Sciatic nerve (tissue), 2 donors: ENCODE measurements around the gene FAM47B. TPM values are rescaled to one million over a fixed set of nuclear protein-coding genes. Genes with fewer than 3 reads are reported as not detected.

Experiments
- ATAC-seq: fragments of 200-7000 bp; cut with Tn5 transposase; one replicate; pipeline ENCODE4 v1.9.1; 2020; ENCODE audit warnings: mild to moderate bottlenecking, moderate library complexity
- DNase-seq: peaks from one replicate; pipeline ENCODE4 v3.0.0-alpha.2; 2020; ENCODE audit warnings: low spot score
- intact Hi-C: fragments of 100-400 bp; cut with DNase I; formaldehyde crosslinking; loops from one replicate; pipeline ENCODE4 v1.14.2; 2022
- total RNA-seq: library from RNA; stranded (reverse); fragmentation: NEBNext Ultra II Directional; extraction: Animal tissue kit (Norgen Biotek cat#: 25700); gene quantifications from one replicate; pipeline ENCODE4 v1.2.1, GENCODE V29; 2021
- donor health status: DM: no; HTN: no; CAD: no.
- donor health status: DM: no; HTN: no; CAD: no.

The FAM47B gene
- total RNA-seq = not detected

DNA sequence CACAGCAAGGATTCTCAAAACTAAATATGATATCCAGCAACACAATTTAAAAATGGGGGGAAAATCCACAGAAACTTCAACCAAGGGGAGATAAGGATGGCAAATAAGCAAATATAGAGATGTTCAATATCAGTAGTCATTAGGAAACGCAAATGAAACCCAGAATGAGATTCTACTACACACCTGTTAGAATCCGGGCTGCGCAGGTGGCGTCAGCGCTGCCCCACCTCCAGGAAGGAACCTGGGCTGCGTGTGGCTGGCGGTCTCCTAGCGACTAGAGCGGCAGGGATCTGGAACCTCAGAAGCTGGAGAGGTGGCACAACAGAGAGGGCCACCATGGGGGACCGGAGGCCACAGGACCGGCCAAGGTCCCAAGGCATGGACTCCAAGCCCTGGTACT is at the start of gene FAM47B:
Gene FAM47B, plus strand, starts transcription at position 301 of the 400 bp plus-strand sequence. Its CDS starts 36 bp downstream, at position 337.
- intact Hi-C loops = no loop called here
- DNase-seq = no peak
- no peak for ATAC-seq

DNA sequence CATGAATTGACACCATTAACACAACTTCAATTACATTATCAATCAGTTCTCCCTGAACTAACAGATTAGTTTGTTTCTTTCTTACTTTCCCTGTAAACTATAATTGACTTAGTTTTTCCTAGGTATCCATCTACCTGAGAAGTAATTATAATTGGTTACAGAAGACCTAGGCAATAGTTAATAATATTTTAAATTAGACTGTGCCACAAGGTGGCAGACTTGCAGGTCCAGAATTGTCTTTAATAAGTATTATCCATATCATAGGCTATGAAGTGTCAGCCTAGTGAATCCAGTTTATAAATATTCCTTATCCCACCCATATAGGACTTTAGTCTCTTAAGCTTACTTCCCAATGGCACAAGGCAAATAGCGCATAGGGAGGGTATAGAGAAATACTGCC is 48.9 kb upstream of the FAM47B start:
- no peak for DNase-seq
- no peak for ATAC-seq
- intact Hi-C loops = no loop called here

DNA sequence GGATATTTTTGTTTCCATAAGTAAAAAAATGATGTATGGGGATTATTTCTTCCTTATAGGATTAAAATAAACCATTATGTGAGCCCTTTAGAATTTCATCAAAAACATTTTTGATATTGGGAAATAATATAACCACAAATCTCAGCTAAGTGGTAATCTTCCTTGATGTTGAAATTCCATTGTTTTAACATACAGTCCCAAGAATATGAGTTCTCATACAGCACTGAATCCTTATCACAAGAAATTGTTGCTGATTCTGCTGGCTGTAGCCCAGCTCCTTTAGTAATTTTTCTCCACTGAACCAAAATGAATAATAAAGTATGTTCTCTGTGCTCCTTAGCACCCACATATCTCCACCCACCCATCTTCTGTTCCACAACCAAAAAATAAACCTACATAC is 41.9 kb upstream of the FAM47B start:
- intact Hi-C loops = no loop called here
- DNase-seq = no peak
- no peak for ATAC-seq

DNA sequence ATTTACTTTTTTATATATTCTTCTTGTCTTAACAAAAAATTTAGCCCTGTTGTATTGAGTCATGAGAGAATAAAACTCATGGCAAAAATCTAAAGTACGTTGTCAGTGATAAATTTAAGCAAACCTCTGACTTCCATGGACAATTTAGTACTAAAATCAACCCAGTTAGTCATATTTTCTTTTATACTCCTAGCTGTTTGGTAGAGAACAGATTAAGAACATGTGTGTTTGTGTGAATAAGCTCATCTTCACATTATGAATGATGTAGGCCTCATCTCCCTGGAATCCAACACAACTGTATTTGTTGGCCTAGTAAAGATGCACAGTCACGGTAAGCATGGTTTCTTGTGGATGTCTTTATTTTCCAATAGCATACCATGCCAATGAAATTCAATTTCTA is 40.8 kb upstream of the FAM47B start:
- DNase-seq (no peak), ATAC-seq (no peak)
- intact Hi-C loops = no loop called here

DNA sequence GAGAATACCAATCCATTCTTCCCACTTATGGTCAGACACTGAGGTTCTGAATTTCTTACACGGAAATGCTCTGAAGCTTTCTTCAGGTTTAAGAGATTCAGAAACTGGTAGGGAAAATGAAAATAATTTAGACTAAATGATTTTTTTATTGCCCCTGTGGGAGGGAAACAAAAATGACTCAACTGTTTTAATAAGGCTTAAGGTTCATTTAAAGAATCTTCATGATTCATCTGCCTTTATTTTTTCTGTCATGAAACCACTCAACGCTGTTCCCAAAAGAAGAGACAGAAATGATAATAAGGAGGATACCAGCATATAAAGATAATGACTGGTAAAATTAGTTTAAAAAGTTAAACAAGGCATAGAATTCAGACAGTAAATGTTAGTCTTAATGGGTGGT is 39.3 kb upstream of the FAM47B start:
- no peak for DNase-seq
- no peak for ATAC-seq
- intact Hi-C loops = no loop called here

DNA sequence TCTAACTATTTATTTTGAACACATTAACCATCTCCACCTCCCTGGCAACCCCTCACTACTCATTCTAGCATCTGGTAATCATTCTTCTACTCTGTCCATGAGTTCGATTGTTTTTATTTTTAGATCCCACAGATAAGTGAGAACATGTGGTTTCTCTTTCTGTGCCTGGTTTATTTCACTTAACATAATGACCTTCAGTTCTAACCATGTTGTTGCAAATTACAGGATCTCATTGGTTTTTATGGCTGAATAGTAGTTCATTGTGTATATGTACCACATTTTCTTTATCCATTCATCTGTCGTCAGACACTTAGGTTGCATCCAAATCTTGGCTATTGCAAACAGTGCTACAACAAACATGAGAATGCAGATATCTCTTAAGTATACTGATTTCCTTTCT is 33.4 kb upstream of the FAM47B start:
- intact Hi-C loops = no loop called here
- DNase-seq (no peak), ATAC-seq (no peak)

DNA sequence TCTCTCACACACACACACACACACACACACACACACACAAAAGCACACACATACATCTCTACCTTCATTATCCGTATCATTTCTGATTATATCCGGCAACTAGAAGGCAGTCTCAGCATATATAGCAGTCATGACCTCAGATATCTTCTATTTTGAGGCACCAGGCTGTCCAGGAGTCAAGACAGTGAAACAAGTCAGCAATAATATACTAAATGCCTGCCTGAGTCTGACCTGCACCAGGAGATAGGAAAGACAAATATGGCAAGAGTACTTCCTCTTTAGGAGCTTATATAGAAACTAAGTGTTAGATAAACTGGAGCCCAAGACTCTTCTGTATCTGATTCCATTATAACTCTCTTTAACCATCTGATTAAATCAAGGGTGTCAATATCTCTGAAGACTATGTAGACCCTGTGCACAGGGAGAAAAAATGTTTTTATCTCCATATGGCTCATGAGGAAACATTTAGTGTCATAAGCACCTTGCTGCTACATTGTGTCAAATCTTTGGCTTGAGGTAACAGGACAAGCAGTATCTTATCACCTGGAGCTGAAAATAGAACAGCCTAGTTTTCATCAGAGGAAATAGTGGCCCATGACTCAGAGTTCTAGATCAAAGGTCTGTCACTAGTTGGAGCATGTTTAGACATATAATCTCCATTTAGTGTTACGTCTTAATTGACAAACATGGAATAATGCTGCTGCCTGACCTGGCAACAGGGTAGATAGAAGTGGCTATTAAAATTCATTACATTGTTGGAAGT is 27.0 kb upstream of the FAM47B start:
- DNase-seq = no peak
- ATAC-seq = no peak
- intact Hi-C loops = no loop called here

DNA sequence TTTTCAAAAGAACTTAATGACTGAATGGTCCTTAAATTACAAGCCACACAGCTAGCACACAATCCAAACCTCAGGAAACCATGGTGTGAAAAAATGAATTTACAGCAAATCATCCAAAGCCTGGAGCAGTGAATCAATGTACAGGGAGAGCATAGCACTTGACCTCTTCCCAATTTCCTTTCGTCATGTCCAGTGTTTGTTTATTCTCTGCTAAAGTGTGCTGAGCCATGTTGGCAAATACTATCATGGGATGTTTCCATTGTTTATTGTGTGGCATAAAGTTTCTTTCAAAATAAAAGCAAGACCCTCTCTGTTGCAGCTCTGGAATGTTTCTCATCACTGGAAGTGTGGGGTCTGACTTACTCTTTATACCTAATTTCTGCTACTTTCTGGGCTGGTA is 25.4 kb upstream of the FAM47B start:
- intact Hi-C loops = no loop called here
- no peak for ATAC-seq
- DNase-seq = no peak

DNA sequence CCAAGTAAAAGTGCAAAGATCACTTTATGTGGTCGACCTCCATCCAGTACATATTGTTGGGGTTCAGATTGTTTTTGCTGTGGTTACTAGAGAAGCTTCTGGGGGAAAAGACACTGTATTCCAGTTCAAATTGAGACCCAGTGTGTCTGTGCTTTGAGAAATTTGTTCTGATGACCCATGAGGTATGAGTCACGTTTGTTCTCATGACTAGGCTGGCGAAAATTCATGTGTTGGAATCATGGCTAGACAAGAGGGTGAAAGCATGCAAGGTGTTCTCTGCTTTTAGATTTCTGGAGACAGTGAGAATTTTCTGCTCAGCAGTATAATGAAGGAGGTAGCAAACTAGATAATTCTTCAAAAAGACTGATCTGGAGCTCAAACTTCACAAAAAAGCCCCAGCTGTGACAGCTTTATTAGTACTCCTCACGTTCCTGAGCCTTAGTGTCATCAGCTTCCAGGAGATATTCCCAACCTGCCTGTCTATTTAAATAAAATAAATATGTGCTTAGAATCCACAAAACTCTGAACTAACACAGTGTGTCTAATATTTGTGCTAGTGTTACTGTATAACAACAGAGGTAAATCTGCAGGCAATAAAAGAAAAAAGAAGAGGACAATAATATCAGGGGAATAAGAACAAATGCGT is 24.4 kb upstream of the FAM47B start:
- ATAC-seq = no peak
- no peak for DNase-seq
- intact Hi-C loops = no loop called here

DNA sequence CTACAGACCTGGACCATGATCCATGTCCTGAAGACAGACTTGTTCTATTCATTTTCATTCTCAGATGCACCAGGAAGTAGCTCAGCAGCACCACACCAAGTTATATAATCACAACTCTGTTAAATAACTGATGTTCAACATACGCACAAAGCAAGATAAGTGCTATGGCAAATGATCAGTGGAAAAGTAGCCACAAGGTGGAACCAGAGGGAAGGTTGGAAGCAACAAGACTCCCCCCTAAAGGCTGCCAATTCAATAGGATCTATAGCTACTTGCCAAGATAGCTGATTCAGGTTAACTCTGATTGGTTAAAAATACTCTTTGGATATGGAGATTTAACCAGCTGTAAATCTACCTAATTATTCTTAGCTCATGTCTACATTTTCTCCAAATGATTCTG is 23.7 kb upstream of the FAM47B start:
- ATAC-seq (no peak), DNase-seq (no peak)
- intact Hi-C loops = no loop called here

DNA sequence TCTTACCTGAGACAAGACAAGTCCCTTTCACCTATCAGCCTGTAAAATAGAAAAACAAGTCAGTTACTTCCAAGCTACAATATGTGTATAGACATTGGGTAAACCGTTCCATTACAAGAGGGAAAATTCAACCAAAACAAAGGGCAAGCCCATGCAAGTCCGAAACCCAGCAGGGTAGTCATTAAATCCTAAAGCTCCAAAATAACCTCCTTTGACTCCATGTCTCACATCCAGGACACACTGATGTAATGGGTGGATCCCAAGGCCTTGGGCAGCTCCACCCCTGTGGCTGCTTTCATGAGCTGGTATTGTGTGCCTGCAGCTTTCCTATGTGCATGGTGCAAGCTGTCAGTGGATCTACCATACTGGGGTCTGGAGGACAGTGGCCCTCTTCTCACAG is 14.7 kb upstream of the FAM47B start:
- no peak for ATAC-seq
- no peak for DNase-seq
- intact Hi-C loops = no loop called here

DNA sequence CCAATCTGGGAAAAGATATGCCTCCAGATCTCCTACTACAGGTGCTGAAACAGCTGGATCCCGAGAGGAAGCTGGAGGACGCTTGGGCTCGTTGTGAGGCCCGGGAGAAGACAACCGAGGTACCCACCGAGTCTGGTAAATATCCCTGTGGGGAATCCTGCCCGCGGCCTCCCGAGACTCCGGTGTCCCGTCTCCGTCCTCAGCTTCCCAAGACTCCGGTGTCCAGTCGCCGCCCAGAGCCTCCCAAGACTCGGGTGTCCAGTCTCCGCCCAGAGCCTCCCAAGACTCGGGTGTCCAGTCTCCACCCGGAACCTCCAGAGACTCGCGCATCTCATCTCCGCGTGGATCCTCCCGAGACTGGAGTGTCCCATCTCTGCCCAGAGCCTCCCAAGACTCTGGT is 639 bp downstream of the FAM47B start:
- no peak for ATAC-seq
- intact Hi-C loops = no loop called here
- DNase-seq = no peak

DNA sequence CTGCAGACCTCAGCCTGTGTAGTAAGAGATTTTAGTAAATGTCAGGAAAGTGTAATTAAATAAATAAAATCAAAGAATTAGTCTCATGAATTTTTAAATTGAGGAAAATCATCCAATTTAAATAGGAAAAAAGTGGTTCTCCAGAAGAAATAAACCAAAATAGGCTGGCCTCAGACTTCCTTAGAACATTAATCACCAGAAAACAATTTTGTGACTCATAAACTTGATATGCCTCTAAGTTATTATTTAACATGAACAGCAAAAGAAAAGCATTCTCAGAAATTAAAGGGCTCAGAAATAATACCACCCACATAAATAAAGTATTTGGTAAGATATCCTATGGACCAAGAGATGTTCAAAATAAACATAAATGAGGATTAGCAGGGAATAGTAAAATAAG is 14.3 kb downstream of the FAM47B start:
- intact Hi-C loops = no loop called here
- ATAC-seq = no peak
- DNase-seq = no peak

DNA sequence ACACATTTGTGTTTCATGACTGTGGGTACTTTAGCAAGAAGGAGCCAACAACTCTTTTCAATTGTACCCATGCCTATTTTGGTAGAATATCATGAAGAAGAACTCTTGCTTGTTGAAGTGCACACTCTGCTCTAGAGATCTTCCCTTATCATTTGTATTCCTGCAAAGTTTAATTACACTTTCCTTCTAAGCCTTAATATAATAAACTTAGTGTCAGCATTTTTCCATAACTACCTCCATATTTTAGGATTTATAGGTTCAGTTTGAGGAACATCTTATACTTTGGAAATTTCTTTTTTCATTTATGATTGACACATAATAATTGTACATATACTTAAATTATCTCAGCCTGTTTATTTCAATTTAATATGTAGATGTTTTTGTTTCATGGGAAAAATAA is 19.1 kb downstream of the FAM47B start:
- intact Hi-C loops = no loop called here
- ATAC-seq = no peak
- DNase-seq = no peak

DNA sequence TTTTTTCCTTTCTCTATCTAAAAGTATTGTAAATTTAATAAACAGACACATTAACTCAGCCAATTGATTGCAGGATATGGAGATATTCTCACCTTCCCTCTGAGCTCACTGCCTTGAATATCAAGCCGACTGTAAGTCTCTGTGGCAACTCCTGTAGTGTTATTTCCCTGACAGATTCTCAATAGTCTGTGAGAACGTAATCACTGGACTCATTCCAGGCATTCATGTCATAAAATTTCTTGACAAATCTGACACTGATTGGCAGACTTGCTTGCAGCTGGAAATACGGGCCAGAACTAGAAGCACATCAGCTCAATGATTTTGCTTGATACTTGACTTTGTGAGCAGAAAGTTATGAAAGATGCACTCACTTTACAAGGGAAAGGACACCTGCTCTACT is 29.6 kb downstream of the FAM47B start:
- ATAC-seq = no peak
- no peak for DNase-seq
- intact Hi-C loops = no loop called here

DNA sequence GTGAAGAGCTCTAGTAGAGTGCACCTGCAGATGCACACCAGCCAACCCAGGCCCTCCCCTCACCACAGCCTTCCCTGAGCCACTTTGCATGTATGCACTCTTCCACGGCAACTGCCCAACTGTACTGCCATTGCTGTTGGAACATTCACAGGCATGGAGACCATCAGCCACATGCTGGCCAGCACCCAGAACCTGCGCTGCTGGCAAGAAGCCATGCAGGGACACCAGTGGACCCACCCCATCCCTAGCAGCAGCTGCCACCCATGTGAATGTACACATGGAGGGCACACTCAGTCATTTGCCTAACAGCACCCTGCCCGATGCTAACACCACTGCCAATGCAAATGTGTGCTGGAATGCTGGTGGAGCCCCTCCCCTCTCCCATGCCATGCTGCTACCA is 35.6 kb downstream of the FAM47B start:
- no peak for DNase-seq
- ATAC-seq = no peak
- intact Hi-C loops = no loop called here

DNA sequence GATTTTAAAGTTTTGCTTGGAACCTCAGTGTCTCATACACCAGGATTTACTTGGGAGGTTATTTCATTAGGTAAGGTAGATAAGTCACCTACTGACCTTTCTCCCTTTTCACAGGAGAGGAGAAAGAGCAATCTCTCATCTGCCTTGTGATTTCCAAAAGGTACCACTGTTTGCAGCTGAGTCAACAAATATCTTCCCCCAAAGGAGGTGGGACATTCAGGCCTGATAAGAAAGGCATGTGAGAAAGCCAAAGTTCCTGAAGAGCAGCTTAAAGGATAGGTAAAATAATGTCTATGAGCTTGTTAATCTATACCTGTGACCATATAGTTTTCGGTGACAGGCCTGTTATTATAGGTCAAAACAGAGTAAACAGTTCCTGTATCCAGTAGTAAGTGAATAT is 45.0 kb downstream of the FAM47B start:
- no peak for DNase-seq
- intact Hi-C loops = no loop called here
- ATAC-seq = no peak
